Endothelial cell of coronary artery (primary cell): ENCODE results near the gene DPP9. TPM values are rescaled to one million over a fixed set of nuclear protein-coding genes. Genes with fewer than 3 reads are reported as not detected.

ENCODE experiments used
- total RNA-seq: library from RNA; depleted of rRNA; stranded (reverse); fragments of >200 nt; gene quantifications from 2 replicates; pipeline ENCODE4 v1.2.3, GENCODE V29; 2014

The DPP9 gene
- total RNA-seq: 19.2 and 33.8 TPM in 2 replicates

DNA sequence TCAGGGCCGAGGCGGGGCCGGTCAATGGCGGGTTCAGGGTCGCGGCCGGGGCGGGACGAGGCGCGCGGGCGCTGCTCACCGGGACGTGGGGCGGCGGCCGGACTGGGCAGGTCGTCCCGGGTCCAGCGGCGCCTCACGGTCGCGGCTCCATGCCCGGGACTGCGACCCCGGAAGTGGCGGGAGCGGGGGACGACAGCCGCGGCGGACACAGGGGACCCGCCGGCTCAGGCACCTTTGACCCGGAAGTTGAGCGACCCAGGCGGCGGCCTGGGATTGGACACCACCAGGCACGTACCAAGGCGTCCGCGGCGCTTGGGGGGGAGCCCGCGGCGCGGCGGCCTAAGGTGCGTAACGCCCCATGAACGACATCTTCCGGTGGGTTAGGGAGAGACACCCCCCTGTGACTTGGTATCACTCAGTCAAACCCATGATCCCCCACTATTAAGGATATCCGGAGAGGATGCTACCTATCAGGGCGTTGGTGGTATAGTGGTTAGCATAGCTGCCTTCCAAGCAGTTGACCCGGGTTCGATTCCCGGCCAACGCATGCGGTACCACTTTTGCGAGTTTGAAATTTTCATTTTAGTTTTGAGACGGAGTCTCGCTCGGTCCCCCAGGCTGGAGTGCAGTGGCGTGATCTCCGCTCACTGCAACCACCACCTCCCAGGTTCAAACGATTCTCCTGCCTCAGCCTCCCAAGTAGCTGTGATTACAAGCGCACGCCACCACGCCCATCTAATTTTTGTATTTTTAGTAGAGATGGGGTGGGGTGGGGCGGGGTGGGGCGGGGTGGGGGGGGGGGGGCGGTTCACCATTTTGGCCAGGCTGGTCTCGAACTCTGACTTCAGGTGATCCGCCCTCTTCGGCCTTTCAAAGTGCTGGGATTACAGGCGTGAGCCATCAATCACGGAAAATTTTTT, at the start of gene DPP9:
Gene DPP9, minus strand, starts transcription at position 248 of the 920 bp plus-strand sequence. CDS start 3,936 bp downstream, outside the sequence.

DNA sequence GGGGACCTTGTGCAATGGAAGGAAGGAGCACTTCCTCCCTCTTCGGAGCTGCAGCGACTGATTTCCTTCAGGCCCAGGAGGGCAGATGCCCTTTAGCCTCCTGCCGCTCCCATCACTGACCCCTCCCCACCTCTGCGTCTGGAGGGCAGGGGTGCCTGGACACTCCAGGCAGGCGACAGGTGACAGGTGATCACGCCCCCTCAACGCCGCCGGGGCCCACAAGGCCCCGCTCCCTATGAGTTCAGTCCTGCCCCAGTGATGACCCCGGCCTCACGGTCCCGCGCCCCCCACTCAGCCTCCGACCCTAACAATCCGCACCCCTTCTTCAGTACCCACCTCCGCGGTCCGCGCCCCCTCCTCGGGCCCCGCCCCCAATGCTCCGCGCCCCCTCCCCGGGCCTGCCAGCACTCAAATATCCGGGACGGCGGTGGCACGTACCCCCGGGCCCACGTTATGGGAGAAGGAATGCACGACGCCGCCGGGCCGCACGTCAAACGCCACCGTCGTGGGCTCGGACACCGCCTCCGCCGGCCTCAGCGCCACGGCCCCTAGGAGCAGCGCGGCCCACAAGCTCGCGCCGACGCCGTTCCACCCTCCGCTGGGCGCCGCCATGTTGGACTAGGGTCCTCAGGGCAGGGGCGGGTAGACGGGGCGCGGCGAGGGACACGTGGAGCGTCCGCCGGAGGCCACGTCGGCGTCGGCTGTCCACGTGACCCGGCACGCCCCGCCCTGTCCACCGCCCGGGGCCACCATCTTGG, 53.7 kb downstream of the DPP9 start, which contains the start of gene MYDGF:
Gene MYDGF, minus strand, starts transcription at position 620 of the 758 bp plus-strand sequence. Its CDS starts 8 bp downstream, at position 612.

DNA sequence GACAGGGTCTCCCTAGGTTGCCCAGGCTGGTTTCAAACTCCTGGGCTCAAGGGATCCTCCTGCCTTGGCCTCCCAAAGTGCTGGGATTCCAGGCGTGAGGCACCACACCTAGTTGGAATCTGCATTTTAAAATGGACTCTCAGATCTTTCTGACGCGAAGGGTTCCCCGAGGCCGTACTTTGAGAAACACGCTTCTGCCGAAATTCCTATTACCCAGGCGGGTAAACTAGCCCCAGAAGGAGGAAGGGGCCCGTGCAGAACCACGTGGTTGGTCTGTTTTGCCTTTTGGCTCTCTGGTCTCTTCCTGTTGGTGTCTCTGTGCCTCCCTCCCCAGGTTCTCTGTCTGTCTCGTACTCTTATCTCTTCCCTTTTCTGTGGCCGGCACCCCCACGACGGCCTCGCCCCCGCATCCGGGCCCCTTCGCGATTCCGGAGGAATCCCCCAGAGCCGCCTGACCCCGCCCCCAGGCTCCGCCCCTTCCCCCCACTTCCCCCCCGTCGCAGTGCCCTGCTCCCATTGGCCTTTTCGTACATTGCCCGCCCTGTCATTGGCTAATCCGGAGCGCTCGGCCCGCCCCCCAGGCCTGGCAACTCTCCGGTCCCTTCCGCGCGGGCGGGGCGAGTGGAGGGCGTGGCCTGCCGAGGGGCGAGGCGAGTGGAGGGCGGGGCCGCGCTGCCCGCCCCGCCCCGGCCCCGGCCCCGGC, 84.7 kb downstream of the DPP9 start, which contains the start of gene TNFAIP8L1:
Gene TNFAIP8L1, plus strand, starts transcription at position 689 of the 703 bp plus-strand sequence. CDS start 12,354 bp downstream, outside the sequence.

Other genes with a start within 250 kb of the DPP9 start
- under 0.01 TPM in 2 replicates for gene PLIN4, start 205.4 kb downstream of the DPP9 start, total RNA-seq
- under 0.01 and 0.09 TPM in 2 replicates for gene PLIN5, start 188.6 kb downstream of the DPP9 start, total RNA-seq
- gene LRG1, start 183.8 kb downstream of the DPP9 start, total RNA-seq: 0.28 and 0.36 TPM in 2 replicates
- gene SEMA6B, start 164.2 kb downstream of the DPP9 start, total RNA-seq: 115 and 121 TPM in 2 replicates
- 27.3 and 33.1 TPM in 2 replicates for gene TNFAIP8L1, start 84.3 kb downstream of the DPP9 start, total RNA-seq
- 204 and 226 TPM in 2 replicates for gene MYDGF, start 53.5 kb downstream of the DPP9 start, total RNA-seq
- gene FEM1A, start 67.9 kb upstream of the DPP9 start, total RNA-seq: 14.8 and 16.4 TPM in 2 replicates
- 2.7 and 4.0 TPM in 2 replicates for gene TICAM1, start 107.9 kb upstream of the DPP9 start, total RNA-seq
- 109 and 127 TPM in 2 replicates for gene PLIN3, start 143.8 kb upstream of the DPP9 start, total RNA-seq
- not detected in 2 replicates for gene ARRDC5, start 179.1 kb upstream of the DPP9 start, total RNA-seq
- gene UHRF1, start 185.7 kb upstream of the DPP9 start, total RNA-seq: 30.8 and 57.3 TPM in 2 replicates
- 13.1 and 24.5 TPM in 2 replicates for gene KDM4B, start 245.3 kb upstream of the DPP9 start, total RNA-seq